Stimulated activated CD8-positive, alpha-beta memory T cell treated with anti-CD3 and anti-CD28 coated beads, Interleukin-15, amount 100 ng/mL, for 48 hours (primary cell): ENCODE results near the gene ZNF615.
"Not testable (repeated sequence)": the region's sequence is repeated elsewhere in the genome, so short reads cannot be mapped to it uniquely, and the experiment has no call there.

Experiments used
- DNase-seq, 2 donors: peaks; one replicate each; pipeline ENCODE4 v3.0.0-alpha.2; 2020; ENCODE audit warnings: low read depth in 2 of 2

ZNF615 gene

GRCh38 chr19:52007806-52008557 is at the start of gene ZNF615:
Gene ZNF615, minus strand, starts transcription at chr19:52008211. Its CDS starts 4,500 bp downstream, at chr19:52003711.
- peak; percentile 80 for DNase-seq

- DNase-seq = not testable (repeated sequence)
These were observed 48.5 kb upstream of the ZNF615 start for GRCh38 chr19:52056480-52056879.

- DNase-seq = not testable (repeated sequence)
These were observed 43.7 kb upstream of the ZNF615 start for GRCh38 chr19:52051736-52052135.

- DNase-seq = peak; percentile 54 to 71
These were observed 40.8 kb upstream of the ZNF615 start, which contains the start of gene ZNF432 for GRCh38 chr19:52048555-52049501. Gene ZNF432, minus strand, starts transcription at chr19:52048838. Its CDS starts 1,970 bp downstream, at chr19:52046868.

- DNase-seq = no peak
These were observed 31.2 kb upstream of the ZNF615 start for GRCh38 chr19:52039169-52039568.

- DNase-seq = no peak
These were observed 26.2 kb upstream of the ZNF615 start for GRCh38 chr19:52034051-52034728.

- no peak for DNase-seq
These were observed 20.7 kb upstream of the ZNF615 start for GRCh38 chr19:52028780-52029123.

- peak; percentile 70 to 79 for DNase-seq
These were observed 20.2 kb upstream of the ZNF615 start, which contains the start of gene ZNF614 for GRCh38 chr19:52028027-52028779. Gene ZNF614, minus strand, starts transcription at chr19:52028379. Its CDS starts 2,634 bp downstream, at chr19:52025745.

- DNase-seq = not testable (repeated sequence)
These were observed 18.4 kb upstream of the ZNF615 start for GRCh38 chr19:52026255-52026990.

GRCh38 chr19:52024478-52024877 is 16.5 kb upstream of the ZNF615 start:
- DNase-seq = not testable (repeated sequence)

GRCh38 chr19:52022193-52022592 is 14.2 kb upstream of the ZNF615 start:
- DNase-seq = no peak

- no peak for DNase-seq
These were observed 12.5 kb upstream of the ZNF615 start for GRCh38 chr19:52020506-52020905.

- no peak for DNase-seq
These were observed 2.7 kb upstream of the ZNF615 start for GRCh38 chr19:52010674-52011073.

- DNase-seq = no peak
These were observed 583 bp downstream of the ZNF615 start for GRCh38 chr19:52007451-52007805.

GRCh38 chr19:51994048-51994644 is 13.9 kb downstream of the ZNF615 start:
- no peak for DNase-seq

- no peak for DNase-seq
These were observed 14.6 kb downstream of the ZNF615 start for GRCh38 chr19:51993422-51993821.

GRCh38 chr19:51986309-51987291 is 21.4 kb downstream of the ZNF615 start, which contains the start of gene ZNF350:
Gene ZNF350, minus strand, starts transcription at chr19:51986840. Its CDS starts 12,480 bp downstream, at chr19:51974360.
- peak; percentile 70 to 78 for DNase-seq

- DNase-seq = no peak
These were observed 24.6 kb downstream of the ZNF615 start for GRCh38 chr19:51983361-51983760.

- DNase-seq = not testable (repeated sequence)
These were observed 27.1 kb downstream of the ZNF615 start for GRCh38 chr19:51980926-51981325.
